WERI-Rb-1 (cell line): ENCODE data around the gene WDR27.

Experiments used
- DNase-seq: peaks from one replicate; pipeline ENCODE4 v3.0.0-alpha.2; 2020
- H3K27ac ChIP-seq: fragments of 250-450 bp; sonication (Bioruptor Pico); 2 replicates; pipeline ENCODE4 v1.5.1; 2020; ENCODE audit warnings: mild to moderate bottlenecking, moderate library complexity
- H3K27me3 ChIP-seq: fragments of 250-450 bp; sonication (Bioruptor Pico); 2 replicates; pipeline ENCODE4 v1.5.1; 2021; ENCODE audit warnings: mild to moderate bottlenecking, low read depth, moderate library complexity; ENCODE audit not compliant: insufficient read depth, severe bottlenecking
- H3K36me3 ChIP-seq: fragments of 250-450 bp; sonication (Bioruptor Pico); 2 replicates; pipeline ENCODE4 v1.5.1; 2020; ENCODE audit warnings: mild to moderate bottlenecking, moderate library complexity
- H3K4me3 ChIP-seq: 2 replicates; pipeline ENCODE4 v1.5.1; 2011; ENCODE audit warnings: low read depth, mild to moderate bottlenecking, control low read depth, low read length
- H3K9me3 ChIP-seq: fragments of 250-450 bp; sonication (Bioruptor Pico); 2 replicates; pipeline ENCODE4 v1.5.1; 2021; ENCODE audit warnings: mild to moderate bottlenecking, moderate library complexity; ENCODE audit not compliant: severe bottlenecking
- TF ChIP-seq, protein P1 (sequence below): IDR thresholded peaks from 2 replicates; pipeline ENCODE4 v1.5.1; 2011; ENCODE audit warnings: low read depth, mild to moderate bottlenecking, control low read depth, inconsistent platforms, low read length

The WDR27 gene

DNA sequence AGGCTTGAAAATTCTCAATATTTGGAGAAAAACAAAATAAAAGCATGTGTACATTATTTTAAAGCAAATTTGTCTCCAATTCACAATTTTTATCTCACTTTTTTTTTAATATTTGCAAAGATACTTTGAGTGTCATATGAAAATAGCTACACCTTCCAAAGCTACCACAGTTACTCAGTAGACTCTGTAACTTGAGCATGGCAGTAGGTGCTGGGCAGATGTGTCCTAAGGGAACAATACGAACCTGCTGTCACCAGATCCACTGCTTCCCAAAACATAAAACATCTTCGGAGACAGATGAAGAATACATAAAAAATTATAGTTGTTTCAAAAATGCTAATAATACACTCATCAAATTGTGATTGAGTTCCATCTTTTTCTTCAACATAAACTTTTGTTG lies 10.6 kb downstream of the WDR27 start:
- Histone ChIP-seq H3K9me3 (no peaks in the 10 kb centered on the region), H3K27me3 (no peaks in the 10 kb centered on the region), H3K4me3 (no peak overlapping the region), H3K27ac (no peak overlapping the region), H3K36me3 (peaks cover 17% of the 10 kb centered on the region)
- DNase-seq = no peak
- TF ChIP-seq, protein P1, sequence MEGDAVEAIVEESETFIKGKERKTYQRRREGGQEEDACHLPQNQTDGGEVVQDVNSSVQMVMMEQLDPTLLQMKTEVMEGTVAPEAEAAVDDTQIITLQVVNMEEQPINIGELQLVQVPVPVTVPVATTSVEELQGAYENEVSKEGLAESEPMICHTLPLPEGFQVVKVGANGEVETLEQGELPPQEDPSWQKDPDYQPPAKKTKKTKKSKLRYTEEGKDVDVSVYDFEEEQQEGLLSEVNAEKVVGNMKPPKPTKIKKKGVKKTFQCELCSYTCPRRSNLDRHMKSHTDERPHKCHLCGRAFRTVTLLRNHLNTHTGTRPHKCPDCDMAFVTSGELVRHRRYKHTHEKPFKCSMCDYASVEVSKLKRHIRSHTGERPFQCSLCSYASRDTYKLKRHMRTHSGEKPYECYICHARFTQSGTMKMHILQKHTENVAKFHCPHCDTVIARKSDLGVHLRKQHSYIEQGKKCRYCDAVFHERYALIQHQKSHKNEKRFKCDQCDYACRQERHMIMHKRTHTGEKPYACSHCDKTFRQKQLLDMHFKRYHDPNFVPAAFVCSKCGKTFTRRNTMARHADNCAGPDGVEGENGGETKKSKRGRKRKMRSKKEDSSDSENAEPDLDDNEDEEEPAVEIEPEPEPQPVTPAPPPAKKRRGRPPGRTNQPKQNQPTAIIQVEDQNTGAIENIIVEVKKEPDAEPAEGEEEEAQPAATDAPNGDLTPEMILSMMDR = no peak

DNA sequence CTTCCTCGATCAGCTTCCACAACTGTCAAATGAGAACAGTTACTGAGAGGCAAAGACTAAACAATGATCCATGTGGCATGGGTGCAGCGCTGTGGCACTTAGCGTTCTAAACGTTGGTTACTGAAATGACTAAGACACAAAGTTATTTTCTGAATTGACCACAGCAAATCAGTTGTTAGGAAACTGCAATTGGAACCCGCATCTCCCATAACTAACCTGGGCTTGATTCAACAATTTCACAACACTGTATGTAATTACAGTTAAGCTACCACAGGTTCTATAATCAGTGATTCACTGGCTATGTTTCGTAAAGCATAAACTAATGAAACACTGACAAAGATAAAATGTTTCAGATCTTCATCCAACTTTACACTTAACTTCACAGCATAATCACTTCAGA lies 12.5 kb downstream of the WDR27 start:
- TF ChIP-seq, protein P1 = no peak
- Histone ChIP-seq H3K4me3 (no peak overlapping the region), H3K27me3 (no peaks in the 10 kb centered on the region), H3K36me3 (peaks cover 26% of the 10 kb centered on the region), H3K27ac (no peak overlapping the region), H3K9me3 (no peaks in the 10 kb centered on the region)
- no peak for DNase-seq

- TF ChIP-seq, protein P1 = no peak
- peaks cover 26% of the 10 kb centered on the region for H3K36me3 ChIP-seq
- H3K4me3 ChIP-seq = no peak overlapping the region
- no peaks in the 10 kb centered on the region for H3K27me3 ChIP-seq
- no peaks in the 10 kb centered on the region for H3K9me3 ChIP-seq
- no peak for DNase-seq
- H3K27ac ChIP-seq = no peak overlapping the region
These were observed 16.0 kb downstream of the WDR27 start for GRCh38 chr6:169685860-169686259.

GRCh38 chr6:169684056-169684455 lies 17.8 kb downstream of the WDR27 start:
- TF ChIP-seq, protein P1 = no peak
- Histone ChIP-seq H3K36me3 (peaks cover 26% of the 10 kb centered on the region), H3K9me3 (no peaks in the 10 kb centered on the region), H3K27me3 (no peaks in the 10 kb centered on the region), H3K4me3 (no peak overlapping the region), H3K27ac (no peak overlapping the region)
- no peak for DNase-seq

DNA sequence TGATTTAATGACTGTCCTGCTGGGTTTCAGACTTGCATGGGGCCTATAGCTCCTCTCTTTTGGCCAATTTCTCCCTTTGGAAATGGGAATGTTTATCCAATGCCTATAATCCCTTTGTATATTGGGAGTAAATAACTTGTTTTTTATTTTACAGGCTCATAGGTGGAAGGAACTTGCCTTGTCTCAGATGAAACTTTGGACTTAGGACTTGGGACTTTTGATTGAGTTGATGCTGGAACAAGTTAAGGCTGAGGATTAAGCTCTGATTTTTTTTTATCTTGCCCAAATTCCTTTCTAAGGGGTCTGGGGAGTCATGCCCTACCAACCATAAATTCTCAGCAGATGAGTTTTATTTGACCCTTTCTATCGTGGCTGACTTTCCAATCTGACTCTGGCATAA lies 23.5 kb downstream of the WDR27 start:
- H3K36me3 ChIP-seq = no peaks in the 10 kb centered on the region; the same call in 1 of the 2 replicates
- H3K4me3 ChIP-seq = no peak overlapping the region
- no peaks in the 10 kb centered on the region for H3K27me3 ChIP-seq
- H3K9me3 ChIP-seq = no peaks in the 10 kb centered on the region
- DNase-seq = no peak
- no peak overlapping the region for H3K27ac ChIP-seq
- TF ChIP-seq, protein P1 = no peak

- H3K4me3 ChIP-seq = no peak overlapping the region
- no peaks in the 10 kb centered on the region; the same call in 1 of the 2 replicates for H3K36me3 ChIP-seq
- H3K27ac ChIP-seq = no peak overlapping the region
- H3K27me3 ChIP-seq = no peaks in the 10 kb centered on the region
- no peaks in the 10 kb centered on the region for H3K9me3 ChIP-seq
- TF ChIP-seq, protein P1 = no peak
- no peak for DNase-seq
These were observed 24.7 kb downstream of the WDR27 start for GRCh38 chr6:169677096-169677495.
